CD4-positive, alpha-beta T cell treated with Interleukin-1 beta for 1 hour (primary cell): ENCODE measurements around the gene ARMC7.
"Not testable (repeated sequence)": the region's sequence is repeated elsewhere in the genome, so short reads cannot be mapped to it uniquely, and the experiment has no call there.

Experiments
- DNase-seq, 2 donors: peaks; one replicate each; pipeline ENCODE4 v3.0.0-alpha.2; 2020 to 2022

ARMC7 gene

DNA sequence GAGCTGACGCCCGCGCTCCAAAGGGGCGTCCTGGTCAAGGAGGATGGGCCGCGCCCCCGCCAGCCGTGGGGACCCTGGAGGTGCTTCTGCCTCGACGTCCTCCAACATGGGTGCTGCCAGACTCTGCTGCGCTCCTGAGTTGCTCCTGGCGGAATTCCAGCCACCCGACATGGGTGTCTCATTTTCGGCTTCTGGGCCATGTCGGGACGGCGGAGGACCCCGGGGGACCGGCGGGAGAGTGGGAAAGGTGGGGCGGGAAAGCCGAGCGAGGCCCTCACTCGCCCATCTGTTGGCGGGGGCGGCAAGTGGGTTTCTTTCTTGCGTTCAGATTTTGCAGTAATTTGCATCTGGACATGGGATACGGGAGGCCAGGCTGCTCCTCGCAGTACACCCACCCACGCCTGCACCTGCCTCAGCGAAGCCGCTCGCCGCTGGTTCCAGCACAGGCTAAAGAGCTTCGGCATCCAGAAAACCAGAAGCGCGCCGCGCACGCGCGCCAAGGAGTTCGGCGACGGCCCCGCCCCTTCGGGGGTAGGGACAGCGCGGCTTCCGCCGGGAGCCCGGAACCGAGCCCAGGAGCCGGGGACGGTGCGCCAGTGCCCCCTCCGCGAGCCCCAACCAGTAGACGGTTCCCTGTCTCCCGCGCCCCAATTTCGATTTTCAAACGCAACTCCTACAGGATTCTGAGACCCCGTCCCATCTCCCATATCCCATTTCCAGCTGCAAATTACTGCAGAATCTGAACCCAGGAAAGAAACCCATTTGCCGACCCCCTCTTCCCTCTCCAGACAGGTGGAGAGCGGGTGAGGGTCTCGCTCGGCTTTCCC, at the start of gene ARMC7:
Gene ARMC7, plus strand, starts transcription at position 563 of the 827 bp plus-strand sequence. CDS start 320 bp downstream, outside the sequence.
- peak; percentile 91 to 92 for DNase-seq

DNA sequence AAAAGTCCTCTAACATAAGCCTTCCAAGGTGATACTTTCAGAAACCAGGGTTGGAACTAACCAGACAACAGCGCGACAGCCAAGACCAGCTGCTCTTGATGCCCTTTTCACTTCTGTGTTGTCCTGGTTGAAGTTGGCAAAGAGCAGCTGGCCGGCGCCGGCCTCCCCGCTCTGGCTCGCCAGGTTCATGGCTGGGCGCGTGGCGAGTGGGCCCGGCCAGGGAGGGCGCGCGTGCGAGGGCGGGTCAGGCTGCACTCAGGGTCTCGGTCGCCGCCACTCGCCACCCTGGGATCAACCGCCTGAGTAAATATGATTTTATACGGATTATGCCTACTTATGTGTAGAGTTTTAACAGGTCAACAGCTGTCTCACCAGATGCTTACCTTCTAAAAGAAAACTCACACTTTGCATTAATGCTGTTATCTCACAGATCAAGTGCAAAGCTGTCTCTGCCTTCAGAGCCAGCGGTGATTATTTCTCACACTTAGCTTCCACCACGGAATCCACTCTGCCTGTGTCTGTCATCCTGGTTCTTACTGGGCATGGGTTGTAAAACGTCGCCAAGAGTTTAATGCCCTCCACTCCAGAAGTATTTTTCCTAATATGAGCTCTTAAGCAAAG, 49.2 kb upstream of the ARMC7 start:
- no peak for DNase-seq

DNA sequence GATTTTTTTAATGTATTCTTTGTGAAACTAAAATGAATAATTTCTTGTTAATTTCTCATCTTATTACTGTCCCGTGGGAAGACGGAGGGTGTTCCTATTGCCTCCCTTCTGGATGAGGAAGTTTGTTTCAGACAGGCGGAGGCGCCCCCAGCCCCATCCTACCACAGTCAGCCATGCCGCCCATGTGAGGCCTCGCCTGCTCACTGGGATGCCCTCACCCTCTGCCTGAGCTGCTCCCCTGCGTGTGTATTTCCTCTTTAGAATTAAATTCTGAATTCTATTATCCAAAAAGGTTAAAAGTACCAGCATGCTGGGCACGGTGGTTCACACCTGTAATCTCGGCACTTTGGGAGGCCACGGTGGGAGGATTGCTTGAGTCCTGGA, 48.7 kb upstream of the ARMC7 start:
- DNase-seq = no peak

DNA sequence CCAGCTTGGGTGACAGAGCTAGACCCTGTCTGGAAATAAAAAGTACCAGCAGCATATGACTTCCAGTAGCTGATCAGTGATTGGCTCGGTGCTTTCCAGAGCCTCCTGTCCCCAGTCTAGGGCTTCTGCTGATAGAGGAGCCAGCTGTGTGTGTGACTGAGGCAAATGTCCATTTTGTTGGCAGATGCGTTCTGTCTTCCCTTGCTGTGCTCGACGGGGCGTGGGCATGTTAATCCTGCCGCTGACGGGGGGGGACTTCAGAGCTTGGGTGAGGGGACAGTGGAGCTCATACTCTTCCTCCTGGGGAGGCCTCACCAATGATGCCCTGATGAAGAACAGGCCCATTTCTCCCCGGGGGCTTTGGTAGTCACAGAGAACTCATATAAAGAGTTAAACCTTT, 48.2 kb upstream of the ARMC7 start:
- DNase-seq = no peak

DNA sequence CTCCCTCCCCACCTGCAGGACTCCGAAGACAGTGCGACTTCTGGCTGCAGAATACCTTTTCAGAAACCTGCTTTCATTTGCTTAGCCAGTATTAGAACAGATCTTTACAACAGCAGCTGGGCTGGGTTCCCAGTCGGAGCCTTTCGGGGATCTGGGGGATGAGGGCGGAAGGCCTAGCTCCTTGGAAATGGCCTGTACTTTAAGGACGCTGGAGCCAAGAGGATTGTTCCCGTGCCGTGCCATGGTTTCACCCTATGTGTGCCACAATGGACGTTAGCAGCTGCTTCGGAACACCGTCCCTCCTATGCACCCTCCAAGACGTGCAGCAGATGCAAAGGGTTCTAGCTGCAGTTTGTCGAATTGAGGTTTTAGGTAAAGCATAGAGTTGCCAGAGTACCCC, 46.6 kb upstream of the ARMC7 start:
- no peak for DNase-seq

DNA sequence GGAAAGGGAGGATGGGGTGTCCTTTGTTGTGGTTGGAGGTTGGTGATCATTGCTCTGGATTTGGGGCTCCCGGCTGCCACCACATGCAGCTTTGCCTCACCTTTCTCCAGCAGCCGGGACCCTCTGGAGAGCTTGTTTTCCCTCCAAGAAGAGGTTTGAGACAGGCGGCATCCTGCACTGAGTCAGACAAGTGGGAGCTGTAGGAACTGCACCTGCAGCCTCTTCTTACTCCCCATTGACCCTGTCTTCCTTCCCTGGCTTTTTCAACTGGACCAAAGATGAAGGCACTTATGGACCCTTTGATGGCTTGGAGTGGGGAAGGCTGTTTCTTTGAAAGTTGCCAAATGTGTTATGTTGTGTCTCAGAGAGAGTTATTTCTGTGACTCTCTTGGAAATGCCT, 46.1 kb upstream of the ARMC7 start:
- no peak for DNase-seq

DNA sequence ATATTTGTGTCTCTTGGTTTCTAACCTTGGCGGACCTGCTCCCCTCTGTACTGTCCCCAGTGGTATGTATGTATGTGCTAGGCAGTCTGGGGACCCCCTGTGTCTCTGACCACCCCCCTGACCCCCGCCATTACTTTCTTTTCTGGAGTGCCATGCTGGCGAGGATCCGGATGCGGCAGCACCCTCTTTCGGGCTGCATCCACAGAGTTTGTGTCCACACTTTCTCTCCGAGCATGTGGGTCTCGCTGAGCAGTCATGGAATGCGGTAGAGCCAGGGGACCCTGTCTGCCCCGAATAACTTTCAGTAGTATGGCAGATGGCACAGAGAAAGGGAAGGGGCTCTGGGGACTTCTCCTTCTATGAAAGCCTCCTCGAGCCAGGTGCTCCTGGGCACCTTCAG, 45.7 kb upstream of the ARMC7 start:
- no peak for DNase-seq

DNA sequence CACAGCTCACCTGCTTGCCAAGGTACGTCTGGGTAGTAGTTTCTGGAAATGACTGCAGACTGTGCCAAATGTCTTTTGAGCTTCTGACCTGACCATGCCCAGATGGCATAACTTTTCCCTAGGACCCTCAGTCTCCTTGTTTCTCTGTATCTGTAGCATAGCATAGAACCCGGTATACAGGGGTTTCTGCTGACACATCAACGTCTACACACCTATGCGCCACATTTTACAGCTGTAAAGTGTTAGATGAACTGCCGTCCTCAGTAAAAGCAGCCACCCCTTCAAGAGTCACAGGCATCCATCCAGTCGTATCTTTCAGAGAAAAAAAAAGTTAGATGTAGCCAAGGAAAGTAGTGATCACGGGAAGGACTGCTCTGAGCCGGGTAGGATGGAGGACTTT, 45.3 kb upstream of the ARMC7 start:
- no peak for DNase-seq

DNA sequence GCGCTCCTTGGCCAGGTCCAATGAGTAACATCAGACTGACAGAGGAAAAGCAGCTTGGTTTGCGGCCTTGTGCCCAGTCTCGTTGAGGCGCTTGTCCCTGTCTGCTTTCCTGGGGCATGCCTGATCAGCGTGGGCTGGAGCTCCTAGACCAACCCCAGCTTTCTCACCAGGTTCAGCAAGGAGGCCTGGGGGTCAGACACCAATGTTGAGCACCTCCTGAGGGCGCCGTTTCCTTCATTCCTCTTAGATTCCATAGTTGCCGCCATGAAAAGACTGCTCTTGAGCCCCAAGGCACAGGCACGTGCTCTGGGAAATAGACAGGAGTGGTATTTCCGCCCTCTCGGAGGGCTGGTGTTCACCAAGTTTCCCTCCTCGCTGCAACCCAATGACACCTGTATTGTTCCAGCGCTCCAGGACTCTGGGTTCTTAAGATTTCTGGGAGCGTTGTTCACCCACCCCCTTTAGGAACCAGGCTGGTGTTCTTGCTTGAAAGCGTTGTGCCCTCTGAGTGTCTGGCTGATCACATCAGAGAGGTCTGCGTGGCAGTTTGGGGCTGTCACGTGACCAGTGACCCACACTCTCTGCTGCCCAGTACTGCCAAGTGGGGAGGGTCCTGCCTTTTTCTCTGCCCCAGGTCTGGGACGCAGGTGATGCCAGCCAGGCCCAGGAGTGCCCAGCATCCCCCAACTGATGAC, 44.8 kb upstream of the ARMC7 start:
- no peak for DNase-seq

DNA sequence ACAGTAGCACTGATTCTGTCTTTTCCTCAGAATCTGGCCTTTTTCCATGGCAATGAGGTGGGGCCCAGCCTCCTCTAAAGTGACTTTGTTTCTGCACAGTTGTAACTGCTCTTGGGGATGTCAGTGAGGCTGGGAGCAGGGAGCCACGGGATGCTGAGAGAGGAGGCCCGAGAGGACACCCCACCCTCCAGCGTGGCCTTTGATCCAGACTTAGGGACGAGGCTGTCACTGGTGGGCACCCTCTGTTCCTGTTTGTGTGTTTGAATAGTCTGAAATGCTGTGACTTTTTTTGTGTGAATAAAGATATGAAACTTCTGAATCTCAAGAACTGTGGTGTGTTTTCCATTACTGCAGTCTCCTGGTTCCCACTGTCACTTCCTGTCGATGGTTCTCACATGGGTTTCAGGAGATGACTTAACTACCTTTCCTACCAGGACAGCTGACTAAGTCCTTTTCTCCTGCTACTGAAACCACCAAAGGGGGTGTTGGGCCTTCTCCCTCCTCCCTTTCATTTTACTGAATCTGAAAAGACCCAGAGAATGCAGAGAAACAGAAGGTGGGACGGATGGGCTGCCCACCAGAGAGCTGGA, 44.1 kb upstream of the ARMC7 start:
- no peak for DNase-seq

DNA sequence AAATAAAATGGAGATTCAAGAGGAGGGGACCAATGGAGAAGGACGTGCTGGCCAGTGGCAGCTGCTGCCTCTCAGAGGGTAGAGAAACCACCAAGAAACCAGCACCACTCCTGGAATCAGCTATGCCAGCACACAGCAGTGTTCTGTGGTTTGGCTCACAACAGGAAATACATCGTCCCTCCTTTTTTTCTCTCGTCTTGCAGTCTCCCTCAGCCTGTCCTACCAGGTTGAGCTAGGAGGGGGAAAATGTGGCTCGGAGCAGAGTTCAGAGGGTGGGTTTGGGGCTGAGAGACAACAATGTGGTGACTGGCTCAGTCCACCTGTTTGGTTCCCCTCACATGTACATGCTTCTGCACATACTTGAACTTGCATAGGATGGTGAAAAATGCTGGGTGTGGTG, 41.9 kb upstream of the ARMC7 start:
- DNase-seq = no peak

DNA sequence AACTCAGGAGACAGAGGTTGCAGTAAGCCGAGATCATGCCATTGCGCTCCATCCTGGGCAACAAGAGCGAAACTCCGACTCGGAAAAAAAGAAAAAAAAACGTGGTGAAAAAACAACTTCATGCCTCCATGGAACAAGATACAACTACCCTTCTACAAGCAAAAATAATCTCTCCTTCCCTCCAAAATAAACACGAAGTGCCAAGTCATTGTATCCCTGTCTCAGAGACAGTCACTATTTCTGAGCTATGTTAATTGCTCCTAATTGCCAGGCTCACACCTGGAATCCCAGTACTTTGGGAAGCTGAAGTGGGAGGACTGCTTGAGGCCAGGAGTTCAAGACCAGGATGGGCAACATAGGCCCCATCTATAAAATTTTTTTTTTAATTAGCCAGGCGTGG, 41.0 kb upstream of the ARMC7 start:
- no peak for DNase-seq

DNA sequence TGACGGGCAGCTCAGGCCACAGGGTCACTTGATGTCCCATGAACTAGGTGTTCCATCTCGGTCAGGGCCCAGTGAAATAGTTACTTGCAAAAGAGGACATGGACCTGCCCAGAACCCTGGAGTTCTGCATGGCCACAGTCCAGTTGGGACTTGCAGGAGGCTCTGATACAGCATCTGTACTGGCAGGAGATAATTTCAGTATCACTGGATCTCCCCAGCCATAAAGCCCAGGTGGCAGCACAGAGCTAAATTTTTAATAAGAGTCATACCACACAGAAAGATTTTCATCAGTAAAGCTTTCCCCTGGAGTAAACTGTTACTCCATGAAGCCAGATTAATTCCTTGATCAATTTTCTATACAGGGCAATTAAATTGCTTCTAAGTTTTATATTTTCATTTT, 40.0 kb upstream of the ARMC7 start:
- DNase-seq = no peak

DNA sequence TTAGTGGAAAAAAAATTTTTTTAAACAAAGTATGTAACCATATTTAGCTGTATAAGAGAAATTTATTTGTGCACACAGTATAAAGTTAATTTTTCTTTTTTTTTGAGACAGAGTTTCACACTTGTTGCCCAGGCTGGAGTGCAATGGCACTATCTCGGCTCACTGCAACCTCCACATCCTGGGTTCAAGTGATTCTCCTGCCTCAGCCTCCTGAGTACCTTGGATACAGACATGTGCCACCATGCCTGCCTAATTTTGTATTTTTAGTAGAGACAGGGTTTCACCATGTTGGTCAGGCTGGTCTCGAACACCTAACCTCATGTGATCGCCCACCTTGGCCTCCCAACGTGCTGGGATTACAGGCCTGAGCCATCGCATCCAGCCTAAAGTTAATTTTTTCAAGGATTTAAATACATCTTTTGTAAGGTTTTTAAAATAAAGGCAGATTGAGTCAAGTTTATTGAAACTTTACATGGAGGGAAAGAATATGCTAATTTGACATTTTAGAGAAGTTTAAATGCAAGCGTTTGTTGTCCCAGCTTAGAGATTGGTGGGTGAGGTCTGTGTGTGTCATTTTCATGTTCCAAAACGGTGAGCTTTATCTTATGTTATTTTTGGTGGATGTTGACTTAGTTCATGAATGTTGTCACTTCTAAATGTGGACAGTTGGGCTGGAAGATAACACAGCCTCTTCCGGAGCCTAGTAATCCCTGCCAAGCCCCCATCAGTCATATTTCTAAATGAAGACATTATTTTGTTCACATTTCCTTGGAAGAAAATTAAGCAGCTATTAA, 38.1 kb upstream of the ARMC7 start:
- not testable (repeated sequence) for DNase-seq

DNA sequence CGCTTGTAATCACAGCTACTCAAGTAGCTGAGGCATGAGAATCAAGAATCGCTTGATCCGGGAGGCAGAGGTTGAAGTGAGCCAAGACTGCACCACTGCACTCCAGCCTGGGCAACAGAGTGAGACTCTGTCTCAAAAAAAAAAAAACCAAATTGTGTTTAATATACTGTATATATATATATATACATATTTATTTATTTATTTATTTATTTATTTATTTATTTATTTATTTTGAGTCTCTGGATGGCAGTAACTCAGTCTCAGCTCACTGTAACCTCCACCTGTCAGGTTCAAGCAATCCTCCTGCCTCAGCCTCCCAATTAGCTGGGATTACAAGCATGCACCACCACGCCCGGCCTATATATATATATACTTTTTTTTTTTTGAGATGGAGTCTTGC, 36.9 kb upstream of the ARMC7 start:
- DNase-seq = not testable (repeated sequence)

DNA sequence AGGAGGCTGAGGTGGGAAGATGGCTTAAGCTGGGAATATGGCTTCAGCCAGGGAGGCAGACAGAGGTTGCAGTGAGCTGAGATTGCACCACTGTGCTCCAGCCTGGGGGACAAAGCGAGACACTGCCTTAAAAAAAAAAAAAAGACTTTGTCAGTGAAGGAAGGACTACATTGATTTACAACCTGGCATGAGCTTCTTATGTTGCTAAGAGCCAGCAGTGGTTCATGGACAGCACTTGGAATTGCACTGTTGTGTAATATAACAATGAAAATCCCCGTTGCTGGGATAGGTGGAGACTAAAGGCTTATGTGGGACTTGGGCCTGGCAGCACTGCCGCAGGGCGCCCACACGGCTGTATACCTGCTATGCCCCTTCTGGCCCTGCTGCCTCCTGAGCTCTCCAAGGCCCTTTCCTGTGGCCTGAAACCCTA, 36.1 kb upstream of the ARMC7 start:
- DNase-seq = no peak

DNA sequence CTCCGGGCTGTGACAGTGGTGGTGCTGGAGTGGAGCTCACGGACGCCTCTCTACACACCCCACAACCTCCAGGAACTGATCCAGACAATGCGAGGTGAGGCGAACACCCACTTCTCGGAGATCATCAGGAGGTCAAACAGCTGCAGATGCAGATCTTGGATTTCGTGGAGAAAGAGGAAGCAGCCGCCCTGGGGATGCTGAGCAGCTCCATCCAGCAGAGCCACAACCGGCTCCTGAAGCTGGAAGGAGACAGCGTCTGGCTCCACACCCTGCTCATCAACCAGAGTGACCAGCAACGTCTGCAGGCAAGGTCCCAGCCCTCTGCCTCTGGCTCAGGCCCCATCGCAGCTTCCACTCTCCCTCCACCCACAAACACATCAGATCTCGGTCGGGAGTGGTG, 35.2 kb upstream of the ARMC7 start:
- no peak for DNase-seq

DNA sequence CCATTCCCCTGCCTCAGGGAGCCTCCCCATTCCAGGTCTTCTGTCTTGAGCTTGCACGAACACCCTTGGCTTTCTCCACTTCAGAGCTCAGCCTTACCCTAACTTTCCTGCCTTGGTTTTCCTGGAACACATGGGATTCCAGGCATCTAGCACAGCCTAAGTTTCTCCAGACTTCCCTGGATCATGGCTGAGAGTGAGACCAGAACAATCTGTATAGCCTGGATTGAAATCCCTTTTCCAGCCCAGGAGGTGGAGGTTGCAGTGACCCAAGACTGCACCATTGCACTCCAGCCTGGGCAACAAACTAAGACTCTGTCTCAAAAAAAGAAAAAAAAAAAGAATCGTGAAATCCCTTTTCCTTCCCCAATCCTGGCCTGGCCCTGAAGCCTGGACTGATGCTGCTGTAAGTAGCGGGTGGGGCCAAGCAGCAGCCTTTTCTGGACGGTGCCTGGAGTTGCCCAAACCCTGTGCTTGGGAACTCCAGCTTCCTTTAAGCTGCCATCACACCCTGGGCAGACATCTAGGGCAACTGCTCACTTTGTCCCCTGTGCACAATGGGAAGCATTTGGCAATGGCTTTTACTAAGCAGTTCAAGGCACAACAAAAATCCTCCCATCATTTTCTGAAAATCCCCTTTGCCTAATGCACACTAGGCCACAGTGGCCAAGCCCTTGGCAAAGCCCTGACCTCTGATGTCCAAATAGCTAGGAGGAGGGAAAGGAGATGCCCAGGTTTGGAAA, 34.0 kb upstream of the ARMC7 start:
- DNase-seq = no peak

DNA sequence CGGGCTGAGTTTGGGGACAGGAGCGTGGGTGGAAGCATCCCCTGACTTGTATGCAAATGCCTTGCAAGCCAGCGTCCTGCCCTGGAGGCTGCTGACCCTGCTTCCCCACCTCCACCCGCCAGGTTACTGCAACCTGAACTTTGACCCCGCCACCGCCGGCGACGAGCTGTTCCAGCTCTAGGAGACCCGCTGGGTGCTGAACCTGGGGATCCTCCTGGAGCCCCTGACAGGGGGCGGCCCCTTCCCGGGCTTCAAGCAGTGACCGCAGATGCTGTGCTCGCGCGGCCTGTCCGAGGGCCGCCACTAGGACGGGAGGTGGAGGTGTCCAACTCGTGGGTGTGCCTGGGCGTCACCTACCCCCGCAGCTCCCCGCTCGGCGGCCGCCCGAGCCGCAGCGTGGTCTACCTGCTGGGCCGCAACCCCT, 32.7 kb upstream of the ARMC7 start:
- no peak for DNase-seq

DNA sequence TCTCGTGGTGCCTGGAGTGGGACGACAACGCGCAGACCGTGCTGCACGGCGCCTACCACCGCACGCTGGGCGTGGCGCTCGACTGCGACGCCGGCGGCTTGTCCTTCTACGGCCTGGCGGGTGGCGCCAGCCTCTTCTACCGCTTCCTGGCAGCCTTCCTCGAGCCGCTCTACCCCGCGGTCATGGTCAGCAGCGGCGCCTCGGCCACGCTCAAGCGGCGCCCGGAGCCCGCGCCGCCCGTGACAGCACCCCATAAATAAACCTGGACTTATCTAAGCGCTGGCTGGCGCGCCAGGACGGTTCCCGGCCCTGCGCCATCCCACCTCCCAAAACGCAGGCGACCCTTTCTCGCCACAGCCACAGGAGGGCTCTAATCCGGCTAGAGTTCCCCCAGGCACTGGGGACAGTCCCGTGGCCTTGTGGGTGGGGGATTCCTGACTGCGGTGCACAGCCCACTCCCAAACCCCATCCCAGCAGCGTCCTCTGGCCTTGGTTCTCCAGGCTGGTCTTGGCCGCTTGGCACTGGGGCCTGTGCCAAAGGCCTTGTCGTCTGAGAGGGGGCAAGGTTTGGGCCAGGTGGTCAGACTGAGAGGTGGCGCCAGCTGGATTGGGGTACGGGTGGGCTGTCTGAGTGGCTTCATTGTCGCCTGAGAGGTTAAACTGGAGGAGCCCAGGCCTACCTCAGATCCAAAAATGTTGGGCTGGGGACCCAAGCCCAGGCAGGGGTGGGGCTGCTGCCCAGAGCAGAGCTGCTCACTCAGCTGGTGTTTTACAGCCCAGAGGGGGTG, 32.1 kb upstream of the ARMC7 start:
- DNase-seq = peak; percentile 50 to 61
